ENCODE results near the gene NIPA2. TPM values are rescaled to one million over a fixed set of nuclear protein-coding genes. Genes with fewer than 3 reads are reported as not detected.

NIPA2 gene
- total and polyA plus RNA-seq, 2 of the 13 experiments (the other 11 are each of a cell fraction or from before 2014, with no cell fraction given), result 29.0 to 56.2 TPM

GRCh38 chr15:22844421-22845288 is 6.2 kb downstream of the NIPA2 start (continued):
- TF ChIP-seq KIAA2018 (CRISPR knock-in tag; IDR thresholded peaks at IDR 0.05; ENCODE audit: borderline replicate concordance), result no peak
